ENCODE results near the gene PPP1R13B.

DNA sequence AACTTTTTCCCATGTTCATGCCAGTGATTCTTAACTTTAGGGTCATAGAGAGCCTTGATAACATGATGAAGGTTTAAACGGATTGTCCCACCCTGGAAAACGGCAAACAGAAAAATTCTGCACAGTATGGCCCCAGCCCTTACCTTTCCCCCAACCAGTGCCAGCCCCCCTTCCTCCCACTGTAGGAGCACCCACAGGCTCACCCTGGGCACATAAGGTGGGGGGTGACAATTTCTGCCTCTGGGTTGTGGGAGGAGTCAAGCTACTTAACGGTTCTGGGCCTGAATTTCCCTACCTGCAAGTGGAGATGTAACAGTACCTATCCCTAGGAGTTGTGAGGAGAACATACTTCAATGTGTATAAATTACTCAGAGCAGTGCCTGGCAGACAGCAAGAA lies 150.2 kb downstream of the PPP1R13B start:
- TF ChIP-seq CTCF (conservative IDR thresholded peaks at IDR 0.05; ENCODE audit: low read depth in 2 of 2) (no peak), EZH2 (IDR thresholded peaks at IDR 0.05; ENCODE audit: low read depth, unreplicated experiment) (no peak), POLR2AphosphoS5 (IDR thresholded peaks at IDR 0.05; ENCODE audit: low read depth) (no peak; the same call in 1 of the 2 replicates), REST (IDR thresholded peaks at IDR 0.05; ENCODE audit: unreplicated experiment) (no peak), EZH2phosphoT487 (IDR thresholded peaks at IDR 0.05; ENCODE audit: unreplicated experiment) (no peak)

Measured in GM23338 (cell line).